Mammary microvascular endothelial cell (primary cell): ENCODE results near the gene ZNF493. TPM values are rescaled to one million over a fixed set of nuclear protein-coding genes. Genes with fewer than 3 reads are reported as not detected.

ENCODE experiments used
- total RNA-seq: library from RNA; depleted of rRNA; stranded (reverse); fragments of >200 nt; gene quantifications from 2 replicates; pipeline ENCODE4 v1.2.3, GENCODE V29; 2015

The ZNF493 gene
- 1.1 and 1.8 TPM in 2 replicates for total RNA-seq

GRCh38 chr19:21396893-21397572 is at the start of gene ZNF493:
TSS of gene ZNF493 (plus strand) at chr19:21397133. CDS start at chr19:21397238, 105 bp downstream.

DNA sequence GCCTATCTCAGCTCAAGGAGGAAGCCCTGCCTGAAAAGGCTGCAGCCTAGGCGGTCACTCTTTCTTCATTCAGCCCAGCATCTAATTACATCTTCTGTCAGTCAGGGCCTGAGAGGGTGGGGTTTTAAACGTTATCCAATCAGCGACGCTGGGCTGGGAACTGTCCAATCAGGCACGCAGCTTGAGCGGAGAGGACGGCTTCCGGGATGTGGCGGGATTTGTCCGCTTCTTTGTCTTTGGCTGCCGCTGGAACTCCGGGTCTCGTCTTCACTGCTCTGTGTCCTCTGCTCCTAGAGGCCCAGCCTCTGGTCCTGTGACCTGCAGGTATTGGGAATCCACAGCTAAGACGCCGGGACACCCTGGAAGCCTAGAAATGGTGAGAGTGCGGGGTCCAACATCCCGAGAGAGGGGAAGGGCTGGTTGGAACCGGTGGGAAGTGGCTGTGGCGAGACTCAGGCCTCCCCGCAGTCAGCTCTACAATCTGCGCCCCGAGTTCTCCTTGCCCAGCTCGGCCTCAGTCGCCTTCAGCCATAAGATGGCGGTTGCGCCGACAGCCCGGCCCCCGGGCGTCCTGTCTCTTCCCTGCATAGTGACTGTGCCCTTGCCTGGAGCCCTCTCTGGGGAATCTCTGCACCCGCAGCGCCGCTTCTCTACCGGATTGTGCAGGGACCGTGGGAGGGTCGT is 38.0 kb upstream of the ZNF493 start, which contains the start of gene ZNF738:
Gene ZNF738, plus strand, starts transcription at position 233 of the 684 bp plus-strand sequence. Its CDS starts 141 bp downstream, at position 374.

Other genes with a start within 250 kb of the ZNF493 start
- 1.4 and 6.5 TPM in 2 replicates for gene ZNF708, start 67.7 kb upstream of the ZNF493 start, total RNA-seq
- gene ZNF738, start 38.1 kb upstream of the ZNF493 start, total RNA-seq: 3.3 and 6.7 TPM in 2 replicates
- 2.3 and 2.7 TPM in 2 replicates for gene ZNF429, start 108.5 kb downstream of the ZNF493 start, total RNA-seq